ENCODE data around the gene HOMER3.

Gene HOMER3

GRCh38 chr19:18881491-18881890, 59.5 kb downstream of the HOMER3 start:
- Mint-ChIP-seq H3K27me3 (peaks cover 2% of the 10 kb centered on the region), H3K36me3 (ENCODE audit: low read depth) (no peaks in the 10 kb centered on the region), H3K9me3 (no peaks in the 10 kb centered on the region), H3K27ac (no peak overlapping the region), H3K4me3 (no peak overlapping the region), H3K4me1 (ENCODE audit: low read depth) (no peaks in the 10 kb centered on the region)
- intact Hi-C loops (cut with micrococcal nuclease), result no loop called here

GRCh38 chr19:18879579-18880373, 61.2 kb downstream of the HOMER3 start:
- Mint-ChIP-seq H3K27me3 (peaks cover 2% of the 10 kb centered on the region), H3K36me3 (ENCODE audit: low read depth) (no peaks in the 10 kb centered on the region), H3K27ac (no peak overlapping the region), H3K4me1 (ENCODE audit: low read depth) (no peaks in the 10 kb centered on the region), H3K9me3 (no peaks in the 10 kb centered on the region), H3K4me3 (no peak overlapping the region)
- intact Hi-C loops (cut with micrococcal nuclease), result no loop called here
